ENCODE measurements around the gene LRRC26.
A peak's percentile ranks its signal among the peaks of the same experiment; 100 is the strongest.

Gene LRRC26

DNA sequence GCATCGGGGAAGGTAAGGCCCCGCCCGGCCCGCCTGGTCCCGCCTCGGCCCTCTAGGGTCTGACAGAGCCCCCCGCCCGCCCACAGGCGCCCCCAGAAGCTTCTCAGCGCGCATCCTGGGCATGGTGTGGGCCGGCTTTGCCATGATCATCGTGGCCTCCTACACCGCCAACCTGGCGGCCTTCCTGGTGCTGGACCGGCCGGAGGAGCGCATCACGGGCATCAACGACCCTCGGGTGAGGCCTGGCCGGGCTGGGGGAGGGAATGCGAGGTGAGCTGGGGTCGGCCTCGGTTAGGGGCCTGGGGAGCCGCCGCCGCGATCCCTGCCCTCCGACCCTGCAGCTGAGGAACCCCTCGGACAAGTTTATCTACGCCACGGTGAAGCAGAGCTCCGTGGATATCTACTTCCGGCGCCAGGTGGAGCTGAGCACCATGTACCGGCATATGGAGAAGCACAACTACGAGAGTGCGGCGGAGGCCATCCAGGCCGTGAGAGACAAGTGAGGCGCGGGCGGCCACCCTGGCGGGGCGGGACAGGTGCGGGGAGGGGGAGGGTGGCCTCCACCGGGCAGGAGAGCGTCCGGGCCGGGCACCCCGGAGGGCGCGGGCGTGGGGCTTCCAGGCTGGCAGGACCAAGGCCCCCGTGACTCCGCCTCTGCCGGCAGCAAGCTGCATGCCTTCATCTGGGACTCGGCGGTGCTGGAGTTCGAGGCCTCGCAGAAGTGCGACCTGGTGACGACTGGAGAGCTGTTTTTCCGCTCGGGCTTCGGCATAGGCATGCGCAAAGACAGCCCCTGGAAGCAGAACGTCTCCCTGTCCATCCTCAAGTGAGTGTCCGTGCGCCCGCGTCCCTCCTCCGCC lies 7.1 kb downstream of the LRRC26 start:
- no peak overlapping the region for H3K9ac ChIP-seq (ENCODE audit: insufficient read length)
- no peak overlapping the region for H3K27ac ChIP-seq
- no peaks in the 10 kb centered on the region for H3K36me3 ChIP-seq (ENCODE audit: insufficient read depth, low read length)
- no peak for DNase-seq (ENCODE audit: low read depth, low spot score)
- no peaks in the 10 kb centered on the region for H3K9me3 ChIP-seq (ENCODE audit: low read depth, low read length)
- TF ChIP-seq EZH2 (IDR thresholded peaks at IDR 0.05) (no peak), FOXP2 (optimal IDR thresholded peaks at IDR 0.05; ENCODE audit: control extremely low read depth, extremely low read length, insufficient read depth) (no peak), POLR2AphosphoS5 (IDR thresholded peaks at IDR 0.05; ENCODE audit: borderline replicate concordance, low read depth, low read length) (no peak)
- H3K4me3 ChIP-seq = peak overlapping the region; percentile 76

GRCh38 chr9:137161558-137162486 lies 8.0 kb downstream of the LRRC26 start:
- H3K36me3 ChIP-seq (ENCODE audit: insufficient read depth, low read length) = no peaks in the 10 kb centered on the region
- no peak overlapping the region for H3K27ac ChIP-seq
- peak overlapping the region; percentile 76 for H3K4me3 ChIP-seq
- TF ChIP-seq EZH2 (IDR thresholded peaks at IDR 0.05) = no peak
- no peak for TF ChIP-seq FOXP2 (optimal IDR thresholded peaks at IDR 0.05; ENCODE audit: control extremely low read depth, extremely low read length, insufficient read depth)
- no peak for TF ChIP-seq POLR2AphosphoS5 (IDR thresholded peaks at IDR 0.05; ENCODE audit: borderline replicate concordance, low read depth, low read length)
- DNase-seq (ENCODE audit: low read depth, low spot score) = no peak
- H3K9ac ChIP-seq (ENCODE audit: insufficient read length) = no peak overlapping the region
- no peaks in the 10 kb centered on the region for H3K9me3 ChIP-seq (ENCODE audit: low read depth, low read length)

DNA sequence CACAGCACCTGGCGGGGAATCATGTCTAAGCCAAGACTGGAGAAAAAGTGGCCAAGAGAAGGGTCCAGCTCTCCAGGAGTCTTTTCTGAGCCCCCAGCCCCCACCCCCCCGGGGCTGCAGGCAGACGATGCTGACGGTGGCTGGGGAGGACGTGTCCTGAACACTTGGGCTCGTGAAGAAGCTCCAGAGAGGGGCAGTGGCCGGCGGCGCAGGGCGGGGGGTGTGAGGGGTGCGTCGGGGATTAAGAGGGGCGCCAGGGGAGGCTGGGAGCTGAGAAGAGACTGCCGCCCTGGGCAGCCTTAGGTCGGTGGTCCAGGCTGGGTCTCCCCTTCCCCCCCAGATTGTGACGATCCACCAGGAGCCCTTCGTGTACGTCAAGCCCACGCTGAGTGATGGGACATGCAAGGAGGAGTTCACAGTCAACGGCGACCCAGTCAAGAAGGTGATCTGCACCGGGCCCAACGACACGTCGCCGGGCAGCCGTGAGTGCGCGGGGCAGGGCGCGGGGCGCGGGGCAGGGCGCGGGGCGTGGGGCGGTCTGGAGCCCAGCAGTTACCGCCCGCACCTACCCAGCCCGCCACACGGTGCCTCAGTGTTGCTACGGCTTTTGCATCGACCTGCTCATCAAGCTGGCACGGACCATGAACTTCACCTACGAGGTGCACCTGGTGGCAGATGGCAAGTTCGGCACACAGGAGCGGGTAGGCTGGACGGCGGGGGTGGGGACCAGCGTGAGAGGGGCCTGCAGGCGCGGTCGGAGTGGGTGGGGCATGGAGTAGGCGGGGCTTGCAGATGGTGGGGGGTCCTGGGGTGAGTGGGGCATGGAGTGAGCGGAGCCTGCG lies 8.9 kb downstream of the LRRC26 start:
- Histone ChIP-seq H3K9me3 (ENCODE audit: low read depth, low read length) (no peaks in the 10 kb centered on the region), H3K27ac (no peak overlapping the region), H3K9ac (ENCODE audit: insufficient read length) (no peak overlapping the region), H3K36me3 (ENCODE audit: insufficient read depth, low read length) (no peaks in the 10 kb centered on the region), H3K4me3 (no peak overlapping the region)
- DNase-seq (ENCODE audit: low read depth, low spot score) = no peak
- TF ChIP-seq POLR2AphosphoS5 (IDR thresholded peaks at IDR 0.05; ENCODE audit: borderline replicate concordance, low read depth, low read length) (no peak), EZH2 (IDR thresholded peaks at IDR 0.05) (no peak), FOXP2 (optimal IDR thresholded peaks at IDR 0.05; ENCODE audit: control extremely low read depth, extremely low read length, insufficient read depth) (no peak)

GRCh38 chr9:137160054-137160425 lies 9.8 kb downstream of the LRRC26 start:
- no peak overlapping the region for H3K9ac ChIP-seq (ENCODE audit: insufficient read length)
- no peak for DNase-seq (ENCODE audit: low read depth, low spot score)
- H3K4me3 ChIP-seq = no peak overlapping the region
- H3K27ac ChIP-seq = no peak overlapping the region
- TF ChIP-seq FOXP2 (optimal IDR thresholded peaks at IDR 0.05; ENCODE audit: control extremely low read depth, extremely low read length, insufficient read depth) (no peak), EZH2 (IDR thresholded peaks at IDR 0.05) (no peak), POLR2AphosphoS5 (IDR thresholded peaks at IDR 0.05; ENCODE audit: borderline replicate concordance, low read depth, low read length) (no peak)
- no peaks in the 10 kb centered on the region for H3K36me3 ChIP-seq (ENCODE audit: insufficient read depth, low read length)
- H3K9me3 ChIP-seq (ENCODE audit: low read depth, low read length) = no peaks in the 10 kb centered on the region

DNA sequence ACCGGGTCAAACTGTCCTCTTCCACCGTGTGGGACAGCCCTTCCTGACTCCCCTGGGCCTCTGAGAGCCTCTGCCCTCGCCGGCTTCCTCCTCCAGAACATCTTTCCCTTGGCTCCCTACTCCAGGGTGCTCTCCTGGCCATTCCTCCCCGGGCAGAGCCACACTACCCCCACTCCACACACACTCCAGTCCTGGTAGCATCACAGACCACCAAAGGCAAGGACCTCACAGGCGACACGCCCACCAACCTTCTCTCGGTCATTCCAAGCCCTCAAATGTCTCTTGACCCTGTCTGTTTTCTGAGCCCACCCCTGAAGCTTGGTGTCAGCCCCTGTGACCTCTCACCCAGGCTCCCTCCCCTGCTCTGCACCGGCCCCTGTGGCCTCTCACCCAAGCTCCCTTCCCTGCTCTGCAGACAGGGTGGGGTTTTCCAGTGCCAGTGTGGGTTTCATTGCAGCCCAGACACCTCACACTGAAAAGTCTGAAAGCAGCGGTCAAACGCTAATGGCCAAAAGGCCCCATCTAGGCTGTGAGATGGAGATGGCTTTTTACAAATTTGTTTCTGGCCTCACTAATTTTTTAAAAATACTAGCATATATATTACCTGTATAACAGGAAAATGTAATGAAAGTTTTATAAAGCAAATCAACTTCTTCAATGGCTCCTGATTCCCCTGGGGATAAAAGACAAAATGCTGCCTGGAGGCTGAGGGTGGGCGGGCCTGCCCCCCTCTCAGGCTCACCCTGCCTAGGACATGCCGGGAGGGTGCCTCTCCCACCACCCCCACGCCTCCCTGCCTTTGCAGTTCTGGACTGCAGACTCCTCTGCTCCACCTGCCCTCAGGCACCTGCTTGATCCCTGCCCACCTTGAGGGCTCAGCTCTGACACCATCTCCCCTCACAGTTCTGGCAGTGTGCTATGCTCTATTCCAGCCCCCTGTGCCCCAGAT lies 10.5 kb downstream of the LRRC26 start:
- H3K27ac ChIP-seq = no peak overlapping the region
- H3K9me3 ChIP-seq (ENCODE audit: low read depth, low read length) = no peaks in the 10 kb centered on the region
- H3K9ac ChIP-seq (ENCODE audit: insufficient read length) = no peak overlapping the region
- DNase-seq (ENCODE audit: low read depth, low spot score) = no peak
- no peak for TF ChIP-seq POLR2AphosphoS5 (IDR thresholded peaks at IDR 0.05; ENCODE audit: borderline replicate concordance, low read depth, low read length)
- no peak for TF ChIP-seq EZH2 (IDR thresholded peaks at IDR 0.05)
- TF ChIP-seq FOXP2 (optimal IDR thresholded peaks at IDR 0.05; ENCODE audit: control extremely low read depth, extremely low read length, insufficient read depth) = no peak
- H3K36me3 ChIP-seq (ENCODE audit: insufficient read depth, low read length) = no peaks in the 10 kb centered on the region
- no peak overlapping the region for H3K4me3 ChIP-seq

- no peak for DNase-seq (ENCODE audit: low read depth, low spot score)
- Histone ChIP-seq H3K36me3 (ENCODE audit: insufficient read depth, low read length) (no peaks in the 10 kb centered on the region), H3K9ac (ENCODE audit: insufficient read length) (no peak overlapping the region), H3K4me3 (no peak overlapping the region), H3K27ac (no peak overlapping the region), H3K9me3 (ENCODE audit: low read depth, low read length) (no peaks in the 10 kb centered on the region)
- TF ChIP-seq EZH2 (IDR thresholded peaks at IDR 0.05) = no peak
- no peak for TF ChIP-seq FOXP2 (optimal IDR thresholded peaks at IDR 0.05; ENCODE audit: control extremely low read depth, extremely low read length, insufficient read depth)
- no peak for TF ChIP-seq POLR2AphosphoS5 (IDR thresholded peaks at IDR 0.05; ENCODE audit: borderline replicate concordance, low read depth, low read length)
Measured at GRCh38 chr9:137158625-137159024, 11.2 kb downstream of the LRRC26 start.

Data from SK-N-MC (cell line).